ENCODE measurements around the gene TBC1D22A.

The TBC1D22A gene

GRCh38 chr22:46878191-46878948 lies 115.9 kb downstream of the TBC1D22A start:
- H3K9me3 ChIP-seq (replicated peaks in 1 of 11): peaks cover 0 to 8% (median 5%) of the 10 kb centered on the region in 11 experiments; a peak in 4 of 22 replicates

GRCh38 chr22:46879083-46879482 lies 116.6 kb downstream of the TBC1D22A start:
- Histone ChIP-seq H3K27me3 (no peaks in the 10 kb centered on the region), H3K36me3 (peaks cover 1 to 65% (median 36%) of the 10 kb centered on the region in 11 experiments; a peak in 18 of 22 replicates), H3K4me1 (peaks cover 12 to 24% (median 16%) of the 10 kb centered on the region in 10 experiments), H3K4me3 (no peak overlapping the region), H3K4me2 (peak overlapping the region; percentile 34 to 70 (median 61)), H4K20me1 (peaks cover 50 to 99% (median 76%) of the 10 kb centered on the region in 11 experiments), H3K27ac (no peak overlapping the region), H3K9ac (no peak overlapping the region), H3K9me3 (replicated peaks in 1 of 11) (0 out of 22 replicates have a peak, but pooled peaks cover 0 to under 1% (median 0%) of the 10 kb centered on the region in 11 experiments)
- TF ChIP-seq Cebpa-rat (IDR thresholded peaks at IDR 0.05): no peak

More at GRCh38 chr22:46878191-46878948, 115.9 kb downstream of the TBC1D22A start:
- peak overlapping the region; percentile 43 to 74 (median 62) for H3K4me2 ChIP-seq
- peaks cover 0 to 65% (median 34%) of the 10 kb centered on the region in 11 experiments; a peak in 18 of 22 replicates for H3K36me3 ChIP-seq
- peaks cover 12 to 24% (median 16%) of the 10 kb centered on the region in 10 experiments for H3K4me1 ChIP-seq
- H3K27me3 ChIP-seq: no peaks in the 10 kb centered on the region
- no peak for TF ChIP-seq Cebpa-rat (IDR thresholded peaks at IDR 0.05)
- H3K27ac ChIP-seq: no peak overlapping the region
- no peak overlapping the region for H3K4me3 ChIP-seq
- peaks cover 49 to 99% (median 69%) of the 10 kb centered on the region in 11 experiments for H4K20me1 ChIP-seq
- no peak overlapping the region for H3K9ac ChIP-seq

GRCh38 chr22:46881373-46882118 lies 119.1 kb downstream of the TBC1D22A start:
- peaks cover 50 to 99% (median 80%) of the 10 kb centered on the region in 11 experiments for H4K20me1 ChIP-seq
- H3K27ac ChIP-seq: no peak overlapping the region
- no peak overlapping the region for H3K4me2 ChIP-seq
- H3K4me3 ChIP-seq: no peak overlapping the region
- no peaks in the 10 kb centered on the region for H3K27me3 ChIP-seq
- no peak overlapping the region for H3K9ac ChIP-seq
- no peak for TF ChIP-seq Cebpa-rat (IDR thresholded peaks at IDR 0.05)
- H3K36me3 ChIP-seq: peaks cover 16 to 73% (median 57%) of the 10 kb centered on the region in 11 experiments; a peak in 20 of 22 replicates
- H3K9me3 ChIP-seq (replicated peaks in 1 of 11): no peaks in the 10 kb centered on the region; a peak in 1 of 22 replicates
- peaks cover 12 to 31% (median 20%) of the 10 kb centered on the region in 10 experiments for H3K4me1 ChIP-seq

- H3K4me2 ChIP-seq: no peak overlapping the region
- H3K4me1 ChIP-seq: peaks cover 10 to 34% (median 16%) of the 10 kb centered on the region in 10 experiments
- no peak for TF ChIP-seq Cebpa-rat (IDR thresholded peaks at IDR 0.05)
- no peak overlapping the region for H3K9ac ChIP-seq
- peaks cover 25 to 90% (median 73%) of the 10 kb centered on the region in 11 experiments; a peak in 20 of 22 replicates for H3K36me3 ChIP-seq
- no peaks in the 10 kb centered on the region; a peak in 1 of 22 replicates for H3K9me3 ChIP-seq (replicated peaks in 1 of 11)
- H4K20me1 ChIP-seq: peaks cover 48 to 100% (median 71%) of the 10 kb centered on the region in 11 experiments
- H3K4me3 ChIP-seq: no peak overlapping the region
- no peak overlapping the region for H3K27ac ChIP-seq
- no peaks in the 10 kb centered on the region for H3K27me3 ChIP-seq
Observed at GRCh38 chr22:46883092-46883910, 120.9 kb downstream of the TBC1D22A start.

- H3K27me3 ChIP-seq: no peaks in the 10 kb centered on the region
- no peaks in the 10 kb centered on the region; a peak in 1 of 22 replicates for H3K9me3 ChIP-seq (replicated peaks in 1 of 11)
- H3K4me2 ChIP-seq: no peak overlapping the region
- no peak for TF ChIP-seq Cebpa-rat (IDR thresholded peaks at IDR 0.05)
- no peak overlapping the region for H3K27ac ChIP-seq
- H3K4me3 ChIP-seq: no peak overlapping the region
- H3K36me3 ChIP-seq: peaks cover 26 to 97% (median 79%) of the 10 kb centered on the region in 11 experiments; a peak in 20 of 22 replicates
- H3K4me1 ChIP-seq: peaks cover under 1 to 23% (median 5%) of the 10 kb centered on the region in 10 experiments; a peak in 19 of 20 replicates
- peaks cover 38 to 100% (median 61%) of the 10 kb centered on the region in 11 experiments for H4K20me1 ChIP-seq
- no peak overlapping the region for H3K9ac ChIP-seq
Observed at GRCh38 chr22:46884365-46884764, 121.9 kb downstream of the TBC1D22A start.

- no peak overlapping the region for H3K4me2 ChIP-seq
- TF ChIP-seq Cebpa-rat (IDR thresholded peaks at IDR 0.05): no peak
- no peaks in the 10 kb centered on the region for H3K27me3 ChIP-seq
- peaks cover 0 to 20% (median 4%) of the 10 kb centered on the region in 10 experiments; a peak in 12 of 20 replicates for H3K4me1 ChIP-seq
- H3K27ac ChIP-seq: no peak overlapping the region
- no peaks in the 10 kb centered on the region; a peak in 1 of 22 replicates for H3K9me3 ChIP-seq (replicated peaks in 1 of 11)
- no peak overlapping the region for H3K9ac ChIP-seq
- H3K4me3 ChIP-seq: no peak overlapping the region
- H4K20me1 ChIP-seq: peaks cover 9 to 100% (median 45%) of the 10 kb centered on the region in 11 experiments; a peak in 21 of 22 replicates
- peaks cover 45 to 100% (median 84%) of the 10 kb centered on the region in 11 experiments; a peak in 21 of 22 replicates for H3K36me3 ChIP-seq
Observed at GRCh38 chr22:46887978-46888377, 125.5 kb downstream of the TBC1D22A start.

GRCh38 chr22:46890819-46891218 lies 128.4 kb downstream of the TBC1D22A start:
- Histone ChIP-seq H4K20me1 (peaks cover 27 to 100% (median 47%) of the 10 kb centered on the region in 11 experiments; a peak in 21 of 22 replicates), H3K4me2 (no peak overlapping the region), H3K4me1 (peaks cover 11 to 41% (median 32%) of the 10 kb centered on the region in 10 experiments), H3K27ac (no peak overlapping the region), H3K27me3 (no peaks in the 10 kb centered on the region), H3K4me3 (no peak overlapping the region), H3K9me3 (replicated peaks in 1 of 11) (no peaks in the 10 kb centered on the region), H3K36me3 (peaks cover 42 to 97% (median 81%) of the 10 kb centered on the region in 11 experiments), H3K9ac (no peak overlapping the region)
- no peak for TF ChIP-seq Cebpa-rat (IDR thresholded peaks at IDR 0.05)

- Histone ChIP-seq H3K9ac (no peak overlapping the region), H3K4me2 (no peak overlapping the region), H3K4me3 (no peak overlapping the region), H3K36me3 (peaks cover 42 to 90% (median 75%) of the 10 kb centered on the region in 11 experiments), H3K27ac (no peak overlapping the region), H4K20me1 (peaks cover 29 to 100% (median 51%) of the 10 kb centered on the region in 11 experiments; a peak in 21 of 22 replicates), H3K9me3 (replicated peaks in 1 of 11) (no peaks in the 10 kb centered on the region), H3K4me1 (peaks cover 17 to 46% (median 39%) of the 10 kb centered on the region in 10 experiments), H3K27me3 (no peaks in the 10 kb centered on the region)
- no peak for TF ChIP-seq Cebpa-rat (IDR thresholded peaks at IDR 0.05)
Observed at GRCh38 chr22:46891382-46891951, 129.0 kb downstream of the TBC1D22A start.
